Upper lobe of left lung (tissue), 6 donors: ENCODE data around the gene LPIN1. TPM values are rescaled to one million over a fixed set of nuclear protein-coding genes. Genes with fewer than 3 reads are reported as not detected.

Experiments used
- ATAC-seq, 2 donors: fragments of 200-7000 bp; cut with Tn5 transposase; one replicate each; pipeline ENCODE4 v1.9.1; 2022; ENCODE audit warnings: mild to moderate bottlenecking in 2 of 2, moderate library complexity in 2 of 2; ENCODE audit not compliant: low FRiP score in 2 of 2
- DNase-seq, 2 donors: peaks; one replicate each; pipeline ENCODE4 v3.0.0-alpha.2; 2019 to 2020
- H3K27ac ChIP-seq, 4 donors: fragments of 200-600 bp; sonication (generic); one replicate each; pipeline ENCODE4 v1.5.1; 2016 to 2019
- H3K27me3 ChIP-seq, 4 donors: fragments of 200-600 bp; sonication (generic); one replicate each; pipeline ENCODE4 v1.5.1; 2017 to 2019
- H3K36me3 ChIP-seq, 4 donors: fragments of 200-600 bp; sonication (generic); one replicate each; pipeline ENCODE4 v1.5.1; 2016 to 2019
- H3K4me1 ChIP-seq, 4 donors: fragments of 200-600 bp; sonication (generic); one replicate each; pipeline ENCODE4 v1.5.1; 2018 to 2019
- H3K4me3 ChIP-seq, 4 donors: fragments of 200-600 bp; sonication (generic); one replicate each; pipeline ENCODE4 v1.5.1; 2017 to 2019; ENCODE audit warnings: mild to moderate bottlenecking in 2 of 4, moderate library complexity in 1 of 4
- H3K9me3 ChIP-seq, 4 donors: fragments of 200-600 bp; sonication (generic); one replicate each; pipeline ENCODE4 v1.5.1; 2018 to 2019
- EP300 ChIP-seq, 4 donors: sonication (generic); formaldehyde crosslinking; IDR thresholded peaks; one replicate each; pipeline ENCODE4 v1.5.1; 2017; ENCODE audit warnings: antibody characterized with exemption in 4 of 4, control low read depth in 2 of 4
- POLR2A ChIP-seq, 4 donors: fragments of 450-650 bp; IDR thresholded peaks; one replicate each; pipeline ENCODE4 v1.5.1; 2016 to 2017; ENCODE audit warnings: antibody characterized with exemption in 4 of 4, mild to moderate bottlenecking in 2 of 4
- POLR2AphosphoS5 ChIP-seq, 2 donors: sonication (generic); formaldehyde crosslinking; IDR thresholded peaks; one replicate each; pipeline ENCODE4 v1.5.1; 2017; ENCODE audit warnings: antibody characterized with exemption in 2 of 2
- WGBS, 2 donors: methylation state at CpG; one replicate each; pipeline ENCODE4 v1.1.5; 2017 to 2018; 5-methylcytosine and 5-hydroxymethylcytosine counted together
- total RNA-seq, 6 donors: library from RNA; depleted of rRNA in 4 of 6; stranded (reverse); fragments of >200 nt in 4 of 6; gene quantifications; one replicate each; pipeline versions ENCODE4 v1.1.0 to v1.2.1, GENCODE V29; 2016 to 2021
- TF ChIP-seq, protein P1 (sequence below), 6 experiments: fragments of 450-650 bp in 4 of 6; fragments of 200-600 bp in 2 of 6; sonication (generic) in 2 of 6; IDR thresholded peaks; one replicate each; pipeline ENCODE4 v1.5.1; 2016 to 2019; ENCODE audit warnings: antibody characterized with exemption in 6 of 6
- donor health status: DM: no; HTN: no; CAD: no; lungs with moderate emphysema.
- donor health status: DM: no; HTN: yes; CAD: no; lungs with severe emphysema.

Gene LPIN1
- total RNA-seq, 6 donors from 2014 or later: 45.9 to 87.0 (median 54.2) TPM

DNA sequence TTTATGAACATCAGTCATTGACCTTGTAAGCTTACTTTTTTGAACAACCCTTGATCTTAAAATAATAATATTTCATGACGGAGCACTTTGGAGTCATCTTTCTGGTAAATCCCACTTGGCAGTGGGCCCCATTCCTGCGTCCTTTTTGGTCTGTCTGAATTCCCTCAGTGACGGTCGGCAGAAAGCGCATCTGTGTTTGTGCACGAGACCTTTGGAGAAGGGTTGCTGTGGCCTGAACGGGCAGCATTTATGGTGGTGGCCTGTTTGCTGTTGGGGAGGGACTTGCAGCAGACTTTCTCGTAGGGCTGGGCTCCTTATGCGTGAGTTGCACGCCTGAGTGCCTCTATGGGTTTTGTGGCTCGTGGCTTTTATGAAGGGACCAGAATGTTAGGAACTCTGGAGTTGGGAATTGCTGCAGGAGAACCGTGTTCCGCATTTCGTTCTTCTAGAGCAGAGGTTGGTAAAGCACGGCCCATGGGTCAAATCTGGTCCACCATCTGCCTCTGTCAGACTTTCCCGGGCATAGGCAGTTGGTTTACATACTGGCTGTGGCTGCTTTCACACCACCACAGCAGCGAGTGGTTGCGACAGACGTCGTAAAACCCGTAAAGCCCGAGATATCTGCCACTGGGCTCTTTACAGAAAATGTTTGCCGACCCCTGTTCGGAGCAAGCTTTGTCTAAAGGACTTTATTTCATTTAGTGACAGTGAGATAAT, 30.8 kb downstream of the LPIN1 start:
- DNase-seq (no peak), ATAC-seq (no peak)
- Histone ChIP-seq H3K27me3 (no peaks in the 10 kb centered on the region), H3K4me3 (no peak overlapping the region), H3K4me1 (peaks cover 8 to 17% (median 9%) of the 10 kb centered on the region in 4 donors), H3K27ac (no peak overlapping the region), H3K9me3 (no peaks in the 10 kb centered on the region), H3K36me3 (peaks cover 4 to 50% (median 37%) of the 10 kb centered on the region in 4 donors)
- TF ChIP-seq, protein P1, sequence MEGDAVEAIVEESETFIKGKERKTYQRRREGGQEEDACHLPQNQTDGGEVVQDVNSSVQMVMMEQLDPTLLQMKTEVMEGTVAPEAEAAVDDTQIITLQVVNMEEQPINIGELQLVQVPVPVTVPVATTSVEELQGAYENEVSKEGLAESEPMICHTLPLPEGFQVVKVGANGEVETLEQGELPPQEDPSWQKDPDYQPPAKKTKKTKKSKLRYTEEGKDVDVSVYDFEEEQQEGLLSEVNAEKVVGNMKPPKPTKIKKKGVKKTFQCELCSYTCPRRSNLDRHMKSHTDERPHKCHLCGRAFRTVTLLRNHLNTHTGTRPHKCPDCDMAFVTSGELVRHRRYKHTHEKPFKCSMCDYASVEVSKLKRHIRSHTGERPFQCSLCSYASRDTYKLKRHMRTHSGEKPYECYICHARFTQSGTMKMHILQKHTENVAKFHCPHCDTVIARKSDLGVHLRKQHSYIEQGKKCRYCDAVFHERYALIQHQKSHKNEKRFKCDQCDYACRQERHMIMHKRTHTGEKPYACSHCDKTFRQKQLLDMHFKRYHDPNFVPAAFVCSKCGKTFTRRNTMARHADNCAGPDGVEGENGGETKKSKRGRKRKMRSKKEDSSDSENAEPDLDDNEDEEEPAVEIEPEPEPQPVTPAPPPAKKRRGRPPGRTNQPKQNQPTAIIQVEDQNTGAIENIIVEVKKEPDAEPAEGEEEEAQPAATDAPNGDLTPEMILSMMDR (IDR thresholded peaks at IDR 0.05): no peak
- TF ChIP-seq POLR2A (IDR thresholded peaks at IDR 0.05) (no peak), EP300 (IDR thresholded peaks at IDR 0.05) (no peak), POLR2AphosphoS5 (IDR thresholded peaks at IDR 0.05) (no peak)
- 83 to 84% methylated on average over 24 of the region's 24 CpGs for WGBS, 2 donors

DNA sequence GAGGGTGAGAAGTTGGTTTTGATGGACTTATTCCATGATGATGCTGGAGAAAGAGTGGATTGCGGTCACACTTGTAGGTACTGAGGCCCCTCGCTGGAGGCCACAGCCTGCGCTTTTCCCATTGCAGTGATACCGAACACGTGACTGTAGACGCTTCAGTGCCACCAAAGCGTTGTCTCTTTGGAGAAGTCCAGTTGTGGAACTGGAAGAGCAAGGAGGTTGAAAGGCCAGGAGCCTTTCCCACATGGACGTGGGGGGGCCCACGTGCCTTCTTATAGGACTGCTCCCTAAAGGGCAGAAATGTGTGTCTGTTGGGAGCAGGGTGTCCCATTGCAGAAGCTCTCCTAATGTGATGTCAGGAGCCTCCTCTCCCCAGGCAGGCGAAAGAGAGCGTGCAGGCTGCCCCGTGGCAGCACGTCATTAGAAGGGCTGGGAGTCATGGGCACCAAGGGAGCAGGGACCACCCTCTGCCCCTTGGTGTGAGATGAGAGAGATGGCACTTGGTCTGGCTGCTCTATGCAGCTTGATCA, 31.5 kb downstream of the LPIN1 start:
- H3K4me1 ChIP-seq: peaks cover 8 to 17% (median 9%) of the 10 kb centered on the region in 4 donors
- TF ChIP-seq POLR2AphosphoS5 (IDR thresholded peaks at IDR 0.05) (no peak), POLR2A (IDR thresholded peaks at IDR 0.05) (no peak), EP300 (IDR thresholded peaks at IDR 0.05) (no peak)
- TF ChIP-seq, protein P1 (IDR thresholded peaks at IDR 0.05): no peak
- no peak for ATAC-seq
- peaks cover 11 to 54% (median 42%) of the 10 kb centered on the region in 4 donors for H3K36me3 ChIP-seq
- H3K4me3 ChIP-seq: no peak overlapping the region
- peak overlapping the region in 1 of 4 donors; percentile 30 for H3K27ac ChIP-seq
- H3K27me3 ChIP-seq: no peaks in the 10 kb centered on the region
- 94 to 95% methylated on average over 13 of the region's 13 CpGs for WGBS, 2 donors
- H3K9me3 ChIP-seq: no peaks in the 10 kb centered on the region
- no peak for DNase-seq

DNA sequence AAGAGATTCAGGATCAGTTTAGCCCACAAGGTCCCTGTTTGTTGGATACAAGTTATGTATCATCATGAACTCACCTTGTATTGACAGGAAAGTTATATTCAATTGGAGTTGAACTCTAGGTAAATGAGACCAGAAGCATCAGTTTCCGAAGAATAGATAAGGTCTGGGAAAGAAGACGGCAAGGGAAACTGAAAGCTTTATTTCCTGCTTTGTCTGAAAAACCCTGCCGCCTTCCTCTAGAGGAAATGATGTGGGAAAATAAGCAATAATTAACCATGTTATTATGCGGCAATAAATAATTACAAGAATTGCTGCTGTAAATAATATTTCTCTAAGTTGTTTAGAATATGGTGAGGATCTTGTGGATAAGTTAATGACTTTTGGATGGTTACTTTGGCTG, 32.0 kb downstream of the LPIN1 start:
- no peak overlapping the region for H3K4me3 ChIP-seq
- 36 to 37% methylated on average over 4 of the region's 4 CpGs for WGBS, 2 donors
- ATAC-seq: no peak

DNA sequence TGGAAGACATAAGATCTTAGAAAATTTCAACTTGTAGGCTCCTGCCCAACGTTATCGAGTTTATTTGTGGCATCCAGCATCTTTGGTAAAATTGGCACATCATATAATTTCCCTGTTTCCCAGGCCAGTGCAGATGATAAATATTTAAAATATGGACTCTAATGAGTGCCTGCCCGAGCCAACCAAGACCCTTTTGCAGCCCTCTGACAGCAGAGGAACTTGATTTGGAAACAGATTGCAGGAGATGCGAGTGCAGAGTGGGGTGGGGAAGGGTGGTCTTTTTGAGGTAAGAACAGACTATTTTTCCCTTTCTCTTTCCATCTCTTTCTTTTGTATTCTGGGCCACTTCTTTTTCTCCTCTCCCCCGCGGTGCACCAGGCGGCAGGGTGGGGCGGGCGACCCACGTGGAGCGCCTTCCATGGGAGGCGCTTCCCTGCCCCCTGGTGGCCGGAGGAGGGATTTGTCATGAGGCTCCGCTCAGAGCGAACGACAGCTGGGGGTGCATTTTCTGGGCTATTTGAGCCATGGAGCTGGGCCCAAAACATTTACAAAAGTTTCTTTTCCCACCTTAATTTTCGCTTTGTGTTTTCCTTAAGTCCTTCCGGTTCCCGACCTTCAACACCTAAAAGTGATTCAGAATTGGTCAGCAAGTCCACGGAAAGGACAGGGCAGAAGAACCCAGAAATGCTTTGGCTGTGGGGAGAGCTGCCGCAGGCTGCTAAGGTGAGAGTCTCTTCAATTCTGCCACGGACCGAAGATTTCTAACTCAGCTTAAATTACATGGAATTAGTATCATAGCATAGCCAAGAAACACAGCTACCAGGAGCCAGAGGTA, 32.7 kb downstream of the LPIN1 start:
- H3K27me3 ChIP-seq: no peaks in the 10 kb centered on the region
- H3K36me3 ChIP-seq: peaks cover 18 to 54% (median 45%) of the 10 kb centered on the region in 4 donors
- peak overlapping the region in 1 of 4 donors; percentile 13 for H3K4me3 ChIP-seq
- peaks cover 8 to 17% (median 9%) of the 10 kb centered on the region in 4 donors for H3K4me1 ChIP-seq
- ATAC-seq: peak; percentile 89 to 95
- H3K9me3 ChIP-seq: no peaks in the 10 kb centered on the region
- peak overlapping the region in 1 of 4 donors; percentile 5 for H3K27ac ChIP-seq
- TF ChIP-seq, protein P1 (IDR thresholded peaks at IDR 0.05): peak; percentile 90 to 97 (median 94)
- TF ChIP-seq POLR2AphosphoS5 (IDR thresholded peaks at IDR 0.05) (peak in 1 of 2 donors; percentile 15), EP300 (IDR thresholded peaks at IDR 0.05) (no peak), POLR2A (IDR thresholded peaks at IDR 0.05) (no peak)
- peak; percentile 73 to 91 for DNase-seq
- WGBS, 2 donors: 21 to 26% methylated on average over 23 of the region's 23 CpGs

More for the DNA sequence above, 32.0 kb downstream of the LPIN1 start:
- Histone ChIP-seq H3K27me3 (no peaks in the 10 kb centered on the region), H3K9me3 (no peaks in the 10 kb centered on the region), H3K27ac (peak overlapping the region in 2 of 4 donors; percentile 5 to 30), H3K36me3 (peaks cover 16 to 54% (median 45%) of the 10 kb centered on the region in 4 donors), H3K4me1 (peaks cover 8 to 17% (median 9%) of the 10 kb centered on the region in 4 donors)
- DNase-seq: no peak
- TF ChIP-seq POLR2AphosphoS5 (IDR thresholded peaks at IDR 0.05) (no peak), POLR2A (IDR thresholded peaks at IDR 0.05) (no peak), EP300 (IDR thresholded peaks at IDR 0.05) (no peak)
- TF ChIP-seq, protein P1 (IDR thresholded peaks at IDR 0.05): no peak
